ENCODE results near the gene CCDC33. TPM values are rescaled to one million over a fixed set of nuclear protein-coding genes. Genes with fewer than 3 reads are reported as not detected.

The CCDC33 gene
- polyA plus RNA-seq, 1 donor = not detected

GRCh38 chr15:74311734-74312444 lies 75.8 kb downstream of the CCDC33 start:
- no peak for DNase-seq (ENCODE audit: low read depth)

GRCh38 chr15:74312445-74313007 lies 76.4 kb downstream of the CCDC33 start:
- DNase-seq (ENCODE audit: low read depth) = no peak

GRCh38 chr15:74313889-74314288 lies 77.8 kb downstream of the CCDC33 start:
- DNase-seq (ENCODE audit: low read depth) = no peak

GRCh38 chr15:74314795-74315438 lies 78.8 kb downstream of the CCDC33 start:
- DNase-seq (ENCODE audit: low read depth) = no peak

- DNase-seq (ENCODE audit: low read depth) = no peak
These were observed 79.5 kb downstream of the CCDC33 start for GRCh38 chr15:74315626-74316025.

GRCh38 chr15:74316141-74316540 lies 80.0 kb downstream of the CCDC33 start:
- no peak for DNase-seq (ENCODE audit: low read depth)

GRCh38 chr15:74317820-74318375 lies 81.8 kb downstream of the CCDC33 start:
- peak; percentile 85 for DNase-seq (ENCODE audit: low read depth)

- no peak for DNase-seq (ENCODE audit: low read depth)
These were observed 82.4 kb downstream of the CCDC33 start for GRCh38 chr15:74318376-74319137.

GRCh38 chr15:74319138-74319460 lies 83.0 kb downstream of the CCDC33 start:
- DNase-seq (ENCODE audit: low read depth) = no peak

- DNase-seq (ENCODE audit: low read depth) = no peak
These were observed 83.6 kb downstream of the CCDC33 start for GRCh38 chr15:74319596-74320351.

- DNase-seq (ENCODE audit: low read depth) = no peak
These were observed 84.5 kb downstream of the CCDC33 start for GRCh38 chr15:74320352-74321247.

- DNase-seq (ENCODE audit: low read depth) = no peak
These were observed 86.5 kb downstream of the CCDC33 start for GRCh38 chr15:74322558-74323180.

- DNase-seq (ENCODE audit: low read depth) = no peak
These were observed 88.6 kb downstream of the CCDC33 start for GRCh38 chr15:74324714-74325113.

- DNase-seq (ENCODE audit: low read depth) = no peak
These were observed 90.6 kb downstream of the CCDC33 start for GRCh38 chr15:74326746-74327145.

GRCh38 chr15:74327756-74328155 lies 91.6 kb downstream of the CCDC33 start:
- DNase-seq (ENCODE audit: low read depth) = no peak

GRCh38 chr15:74328331-74329056 lies 92.4 kb downstream of the CCDC33 start:
- DNase-seq (ENCODE audit: low read depth) = no peak

GRCh38 chr15:74330861-74331408 lies 94.8 kb downstream of the CCDC33 start:
- DNase-seq (ENCODE audit: low read depth) = no peak

GRCh38 chr15:74332011-74332410 lies 95.9 kb downstream of the CCDC33 start:
- no peak for DNase-seq (ENCODE audit: low read depth)

GRCh38 chr15:74332611-74333010 lies 96.5 kb downstream of the CCDC33 start:
- no peak for DNase-seq (ENCODE audit: low read depth)

Data from forelimb muscle (tissue), 1 donor.